ENCODE data around the gene ANXA5.
A peak's percentile ranks its signal among the peaks of the same experiment; 100 is the strongest.

The ANXA5 gene

GRCh38 chr4:121712001-121712651, 15.3 kb upstream of the ANXA5 start:
- DNase-seq (ENCODE audit: low read depth in 2 of 2), result no peak

GRCh38 chr4:121711263-121712000, 14.7 kb upstream of the ANXA5 start:
- peak in 1 of 2 donors; percentile 27 for DNase-seq (ENCODE audit: low read depth in 2 of 2)

- no peak for DNase-seq (ENCODE audit: low read depth in 2 of 2)
These were observed 13.1 kb upstream of the ANXA5 start for GRCh38 chr4:121709766-121710405.

GRCh38 chr4:121707344-121707743, 10.6 kb upstream of the ANXA5 start:
- no peak for DNase-seq (ENCODE audit: low read depth in 2 of 2)

GRCh38 chr4:121706595-121707021, 9.8 kb upstream of the ANXA5 start:
- DNase-seq (ENCODE audit: low read depth in 2 of 2), result peak in 1 of 2 donors; percentile 54

DNA sequence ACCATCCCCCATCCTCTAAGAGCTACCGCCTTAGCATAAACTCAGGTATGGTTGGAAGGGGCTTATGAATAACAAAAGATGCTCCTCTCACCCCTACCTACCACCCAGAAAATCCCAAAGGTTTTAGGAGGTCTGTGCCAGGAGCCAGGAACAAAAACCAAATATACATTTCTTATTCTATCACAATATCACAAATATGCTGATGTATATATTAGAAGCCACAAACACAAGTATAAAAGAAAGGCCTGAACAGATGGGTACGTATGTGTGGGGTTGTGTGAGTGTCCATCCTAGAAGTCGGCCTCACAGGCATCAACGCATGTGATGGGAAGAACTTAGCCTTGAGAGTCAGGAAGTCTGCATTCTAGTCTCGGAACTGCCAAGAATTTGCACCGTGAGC, 8.7 kb upstream of the ANXA5 start:
- no peak for DNase-seq (ENCODE audit: low read depth in 2 of 2)

DNA sequence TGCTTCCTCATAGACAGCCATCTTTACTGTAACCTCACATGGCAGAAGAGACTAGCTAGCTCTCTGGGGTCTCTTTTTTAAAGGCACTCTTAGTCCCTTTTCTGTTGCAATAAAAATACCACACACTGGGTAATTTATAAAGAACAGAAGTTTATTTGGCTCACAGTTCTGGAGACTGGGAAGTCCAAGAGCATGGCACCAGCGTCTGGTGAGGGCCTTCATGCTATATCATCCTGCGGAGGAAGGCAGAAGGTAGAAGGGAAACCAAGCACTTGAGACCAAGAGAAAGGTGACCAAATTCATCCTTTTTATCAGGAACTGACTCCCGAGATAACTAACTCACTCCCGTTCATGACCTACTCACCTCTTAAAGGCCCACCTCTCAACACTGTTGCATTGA, 5.4 kb upstream of the ANXA5 start:
- no peak for DNase-seq (ENCODE audit: low read depth in 2 of 2)

DNA sequence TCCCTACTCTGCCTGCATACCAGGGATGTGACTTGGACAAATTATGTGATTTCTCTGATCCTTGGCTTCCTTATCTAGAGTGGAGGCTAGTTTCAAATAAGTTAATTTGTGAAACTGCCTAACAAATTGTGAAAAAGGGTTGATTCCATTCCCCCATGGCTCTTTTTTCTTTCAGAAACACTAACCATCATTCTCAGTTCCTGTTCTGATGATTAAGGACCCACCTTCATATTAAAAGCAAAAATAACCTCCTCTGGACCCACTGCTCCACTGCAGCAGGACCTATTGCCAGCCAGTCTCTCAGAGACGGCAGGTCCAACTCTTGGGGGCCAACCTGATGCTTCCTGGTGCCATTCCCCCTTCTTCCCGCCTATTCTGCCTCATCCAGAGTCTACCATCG, 4.5 kb upstream of the ANXA5 start:
- no peak for DNase-seq (ENCODE audit: low read depth in 2 of 2)

DNA sequence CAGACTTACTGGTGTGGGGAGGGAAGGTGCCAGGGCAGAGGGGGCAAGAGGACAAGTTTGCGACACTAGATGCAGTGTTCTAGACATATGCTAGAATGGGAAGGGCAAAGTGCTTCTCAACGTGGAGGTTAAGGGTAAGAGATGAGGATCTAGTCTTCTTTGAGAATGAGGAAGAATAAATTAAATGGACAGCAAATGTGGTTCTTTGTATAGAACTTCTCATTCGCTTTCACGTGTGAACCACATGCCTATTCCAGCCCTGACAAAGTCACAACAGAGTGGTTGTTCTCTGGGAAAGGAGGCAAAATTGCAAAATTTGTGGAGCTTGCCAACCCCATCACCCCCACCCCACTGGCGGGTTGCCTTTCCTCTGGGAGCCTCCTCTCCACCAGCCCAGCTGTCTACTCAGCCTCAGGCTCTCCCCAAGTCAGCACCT, 1.5 kb upstream of the ANXA5 start:
- no peak for DNase-seq (ENCODE audit: low read depth in 2 of 2)

DNA sequence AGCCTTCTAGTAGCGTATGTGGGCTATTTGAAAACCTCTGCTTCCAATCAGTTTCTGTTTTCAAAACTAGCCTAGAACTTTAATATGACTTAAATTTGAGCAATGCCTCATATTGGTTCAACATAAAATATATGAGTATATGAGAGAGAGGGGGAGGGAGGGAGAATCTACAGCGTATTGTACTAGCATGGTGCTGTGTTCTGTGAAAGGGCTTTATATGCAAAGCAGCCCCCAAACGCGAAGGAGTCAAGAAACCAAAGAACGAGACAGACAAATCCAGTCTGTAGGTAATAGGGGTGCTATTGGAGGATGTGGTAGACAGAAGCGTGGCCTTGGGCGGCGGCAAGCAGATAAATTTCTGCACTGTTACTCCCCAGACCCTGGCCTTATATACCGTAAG, 784 bp upstream of the ANXA5 start:
- DNase-seq (ENCODE audit: low read depth in 2 of 2), result no peak

GRCh38 chr4:121696170-121696580, 605 bp downstream of the ANXA5 start:
- DNase-seq (ENCODE audit: low read depth in 2 of 2), result peak in 1 of 2 donors; percentile 40

DNA sequence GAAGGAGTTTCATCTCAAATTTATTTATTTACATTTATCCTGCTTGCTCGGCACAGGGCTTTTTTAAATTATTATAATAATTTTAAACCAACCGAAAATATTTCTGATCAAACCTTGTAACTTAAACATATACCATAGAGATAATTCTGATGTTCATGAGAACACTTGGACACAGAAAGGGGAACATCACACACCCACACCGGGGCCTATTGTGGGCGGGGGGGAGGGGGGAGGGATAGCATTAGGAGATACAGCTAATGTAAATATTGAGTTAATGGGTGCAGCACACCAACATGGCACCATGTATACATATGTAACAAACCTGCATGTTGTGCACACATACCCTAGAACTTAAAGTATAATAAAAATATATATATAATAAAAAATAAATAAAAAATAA, 2.9 kb downstream of the ANXA5 start:
- no peak for DNase-seq (ENCODE audit: low read depth in 2 of 2)

DNA sequence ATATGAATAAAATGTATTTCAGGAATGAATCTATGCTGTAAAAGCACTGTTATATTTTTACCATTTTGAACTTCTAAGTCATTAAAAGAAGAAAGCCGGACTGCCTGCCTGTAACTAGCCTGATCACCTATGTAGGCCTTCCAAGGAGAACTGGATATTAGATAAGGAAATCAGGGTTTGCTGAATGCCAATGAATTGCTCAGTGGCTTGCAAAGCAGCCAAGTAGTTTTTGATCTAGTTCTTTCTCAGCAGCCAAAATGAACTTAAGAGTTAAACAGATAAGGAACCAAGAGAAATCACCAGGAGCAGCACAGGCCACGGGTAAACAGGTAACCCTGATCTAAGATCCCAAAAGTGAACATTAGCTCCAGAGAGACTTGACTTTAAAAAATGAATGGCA, 3.3 kb downstream of the ANXA5 start:
- DNase-seq (ENCODE audit: low read depth in 2 of 2), result no peak

- DNase-seq (ENCODE audit: low read depth in 2 of 2), result no peak
These were observed 4.5 kb downstream of the ANXA5 start for GRCh38 chr4:121692261-121692660.

DNA sequence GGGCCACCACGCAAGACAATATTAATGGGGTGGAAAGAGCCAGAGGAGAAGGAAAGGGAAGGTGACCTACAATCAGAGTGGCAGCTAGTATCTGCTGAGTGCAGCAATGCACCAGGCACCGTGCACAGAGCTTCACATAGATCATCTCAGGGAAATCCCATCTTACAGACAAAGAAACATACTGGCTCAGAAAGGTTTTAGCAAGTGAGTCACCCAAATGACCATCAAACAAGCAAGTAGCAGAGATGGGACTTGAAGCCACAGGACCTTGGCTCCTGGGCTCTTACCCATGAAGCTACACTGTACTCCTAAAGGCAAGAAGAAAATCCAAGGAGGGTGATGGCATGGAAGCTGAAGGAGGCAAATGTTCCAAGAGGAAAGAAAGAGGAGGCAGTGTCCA, 6.8 kb downstream of the ANXA5 start:
- DNase-seq (ENCODE audit: low read depth in 2 of 2), result no peak

GRCh38 chr4:121688701-121689100, 8.1 kb downstream of the ANXA5 start:
- no peak for DNase-seq (ENCODE audit: low read depth in 2 of 2)

DNA sequence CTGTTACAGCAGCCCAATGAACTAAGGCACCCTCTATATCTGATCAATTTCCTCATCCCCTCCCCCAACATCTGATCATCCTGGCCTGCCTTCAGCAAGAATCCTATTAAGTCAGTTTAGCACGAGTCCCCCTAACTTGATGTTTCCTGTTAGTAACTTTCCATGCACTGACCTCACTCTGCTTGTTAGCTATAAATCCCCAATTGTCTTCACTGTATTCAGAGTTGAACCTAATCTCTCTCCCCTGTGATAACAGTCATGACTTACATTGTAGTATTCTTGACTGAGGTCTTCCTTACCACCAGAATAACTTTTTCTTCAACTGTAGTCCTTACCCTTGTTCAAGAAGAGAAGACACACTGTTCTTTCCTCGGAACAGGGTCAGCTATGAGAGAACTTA, 8.5 kb downstream of the ANXA5 start:
- DNase-seq (ENCODE audit: low read depth in 2 of 2), result no peak

- DNase-seq (ENCODE audit: low read depth in 2 of 2), result no peak
These were observed 10.5 kb downstream of the ANXA5 start for GRCh38 chr4:121686255-121686654.

DNA sequence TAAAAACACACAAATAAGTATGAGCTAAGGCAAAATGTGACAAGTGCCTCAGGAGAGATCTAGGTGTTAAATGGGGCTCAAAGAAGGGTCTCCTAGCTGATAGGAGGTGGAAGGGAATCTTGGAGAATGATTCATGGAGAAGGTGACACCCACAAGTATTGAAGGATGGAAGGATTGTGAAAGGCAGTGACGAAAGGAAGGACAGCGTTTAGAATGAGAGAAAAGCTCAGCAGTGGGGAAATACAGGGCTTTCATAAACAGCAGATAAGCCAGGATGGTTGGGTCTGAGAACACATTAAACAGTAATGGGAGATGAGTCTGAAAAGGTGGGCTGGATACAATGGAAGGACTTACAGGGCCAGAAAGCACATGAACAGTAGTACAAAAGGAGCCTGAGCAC, 11.5 kb downstream of the ANXA5 start:
- no peak for DNase-seq (ENCODE audit: low read depth in 2 of 2)

DNA sequence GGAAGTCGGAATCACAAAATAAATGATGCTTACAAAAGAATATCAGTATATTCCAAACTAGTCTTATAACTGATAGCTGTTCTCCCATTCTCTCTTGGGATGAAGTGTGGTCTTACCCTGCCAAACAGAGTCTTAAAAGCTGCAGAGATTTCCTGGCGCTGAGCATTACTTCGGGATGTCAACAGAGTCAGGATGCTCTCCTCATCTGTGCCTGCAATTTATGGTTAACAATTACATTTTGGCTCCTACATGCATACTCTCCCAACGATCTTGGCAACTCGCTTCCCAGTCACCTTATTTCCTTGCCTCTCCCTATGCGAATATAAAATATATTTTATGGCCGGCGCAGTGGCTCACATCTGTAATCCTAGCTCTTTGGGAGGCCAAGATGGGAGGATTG, 12.2 kb downstream of the ANXA5 start:
- no peak for DNase-seq (ENCODE audit: low read depth in 2 of 2)

- DNase-seq (ENCODE audit: low read depth in 2 of 2), result no peak
These were observed 12.8 kb downstream of the ANXA5 start for GRCh38 chr4:121684016-121684415.

GRCh38 chr4:121680571-121680970, 16.2 kb downstream of the ANXA5 start:
- no peak for DNase-seq (ENCODE audit: low read depth in 2 of 2)

- DNase-seq (ENCODE audit: low read depth in 2 of 2), result no peak
These were observed 16.8 kb downstream of the ANXA5 start for GRCh38 chr4:121679951-121680350.
